B cell (primary cell): ENCODE measurements around the gene RAPGEF6. TPM values are rescaled to one million over a fixed set of nuclear protein-coding genes. Genes with fewer than 3 reads are reported as not detected.

ENCODE experiments used
- ATAC-seq: fragments of 200-7000 bp; cut with Tn5 transposase; one replicate; pipeline ENCODE4 v1.10.0; 2021; ENCODE audit warnings: low read depth, mild to moderate bottlenecking, moderate number of reproducible peaks, moderate library complexity
- CTCF ChIA-PET: fragments of 350-600 bp; sonication (Branson Sonifier 250); formaldehyde crosslinking; loops from one replicate; lab custom pipeline; 2021; ENCODE audit warnings: antibody characterized with exemption, inconsistent platforms; lab: Charles Lee
- POLR2A ChIA-PET: fragments of 350-600 bp; sonication (Branson Sonifier 250); formaldehyde crosslinking; loops from one replicate; lab custom pipeline; 2021; ENCODE audit warnings: antibody characterized with exemption; lab: Charles Lee
- DNase-seq: peaks from one replicate; pipeline ENCODE4 v3.0.0; 2013
- H2AFZ ChIP-seq: 2 replicates; pipeline ENCODE4 v1.6.1; 2012; ENCODE audit warnings: mild to moderate bottlenecking, low read depth, low read length; ENCODE audit not compliant: insufficient read depth, poor library complexity, severe bottlenecking
- H3K27ac ChIP-seq, 2 donors: 1 replicate in 1 of 2; 2 replicates in 1 of 2; pipeline ENCODE4 v1.5.1; 2012 to 2013; ENCODE audit warnings: low read length in 2 of 2, mild to moderate bottlenecking in 2 of 2, moderate library complexity in 1 of 2
- H3K27me3 ChIP-seq, 4 experiments: fragments of 200-600 bp in 1 of 4; sonication (generic) in 1 of 4; replicated peaks in 1 of 4; 1 replicate in 2 of 4; 2 replicates in 2 of 4; pipeline versions ENCODE4 v1.6.1 to v1.7.0; 2013 to 2016; ENCODE audit warnings: low read length in 3 of 4, mild to moderate bottlenecking in 2 of 4, mixed read lengths in 1 of 4, moderate library complexity in 1 of 4; ENCODE audit not compliant: insufficient read depth in 4 of 4, control insufficient read depth in 3 of 4; ENCODE audit errors: control extremely low read depth in 1 of 4
- H3K36me3 ChIP-seq, 2 experiments: replicated peaks in 1 of 2; 1 replicate in 1 of 2; 2 replicates in 1 of 2; pipeline versions ENCODE4 v1.6.1 to v1.7.1; 2013; ENCODE audit warnings: low read length in 1 of 2; ENCODE audit not compliant: insufficient read depth in 2 of 2, control insufficient read depth in 1 of 2; ENCODE audit errors: control extremely low read depth in 1 of 2, extremely low read depth in 1 of 2
- H3K4me1 ChIP-seq, 2 donors: fragments of 200-600 bp in 1 of 2; sonication (generic) in 1 of 2; 1 replicate in 1 of 2; 2 replicates in 1 of 2; pipeline versions ENCODE4 v1.5.1 to v1.6.1; 2013 to 2017; ENCODE audit warnings: low read length in 2 of 2; ENCODE audit not compliant: control insufficient read depth in 2 of 2, insufficient read depth in 2 of 2
- H3K4me2 ChIP-seq: replicated peaks from 2 replicates; pipeline ENCODE3; 2012; ENCODE audit warnings: mild to moderate bottlenecking, low read depth, low read length; ENCODE audit not compliant: poor library complexity, severe bottlenecking
- H3K4me3 ChIP-seq, 5 experiments: fragments of 200-600 bp in 1 of 5; sonication (generic) in 1 of 5; 1 replicate in 3 of 5; 2 replicates in 2 of 5; pipeline versions ENCODE4 v1.5.1 to v1.7.0; 2011 to 2016; ENCODE audit warnings: low read length in 4 of 5, mild to moderate bottlenecking in 4 of 5, low read depth in 2 of 5, control low read depth in 1 of 5, moderate library complexity in 1 of 5; ENCODE audit not compliant: insufficient read depth in 1 of 5; ENCODE audit errors: control extremely low read depth in 1 of 5, extremely low read depth in 1 of 5
- H3K79me2 ChIP-seq: fragments of 200-600 bp; sonication (generic); one replicate; pipeline ENCODE4 v1.6.0; 2016; ENCODE audit warnings: low read length; ENCODE audit not compliant: control insufficient read depth, insufficient read depth
- H3K9ac ChIP-seq: fragments of 200-600 bp; sonication (generic); 2 replicates; pipeline ENCODE4 v1.6.1; 2017; ENCODE audit warnings: mild to moderate bottlenecking, low read length, moderate library complexity
- H3K9me3 ChIP-seq, 3 donors: one replicate each; pipeline versions ENCODE4 v1.6.1 to v1.7.1; 2013; ENCODE audit warnings: low read length in 2 of 3; ENCODE audit not compliant: control insufficient read depth in 2 of 3, insufficient read depth in 1 of 3; ENCODE audit errors: control extremely low read depth in 1 of 3
- H4K20me1 ChIP-seq: 2 replicates; pipeline ENCODE4 v1.6.0; 2012; ENCODE audit warnings: mild to moderate bottlenecking, low read length; ENCODE audit not compliant: insufficient read depth, control insufficient read depth, poor library complexity, severe bottlenecking
- H3K27ac Mint-ChIP-seq: one replicate; pipeline ENCODE4 v1.8.0; 2021; ENCODE audit warnings: mixed read lengths
- H3K27me3 Mint-ChIP-seq: one replicate; pipeline ENCODE4 v1.8.0; 2021; ENCODE audit warnings: mixed read lengths
- H3K4me1 Mint-ChIP-seq: one replicate; pipeline ENCODE4 v1.8.0; 2021; ENCODE audit warnings: mixed read lengths
- H3K4me3 Mint-ChIP-seq: one replicate; pipeline ENCODE4 v1.8.0; 2021; ENCODE audit warnings: mixed read lengths
- H3K9me3 Mint-ChIP-seq: one replicate; pipeline ENCODE4 v1.8.0; 2022; ENCODE audit warnings: mixed read lengths; ENCODE audit not compliant: insufficient read depth
- CTCF ChIP-seq: fragments of 200-600 bp; IDR thresholded peaks from one replicate; pipeline ENCODE4 v1.8.0; 2022; ENCODE audit warnings: antibody characterized with exemption, mild to moderate bottlenecking
- EZH2 ChIP-seq: IDR thresholded peaks from 2 replicates; pipeline ENCODE4 v1.6.1; 2012; ENCODE audit warnings: borderline replicate concordance, low read depth, mild to moderate bottlenecking, moderate library complexity, low read length; ENCODE audit not compliant: insufficient read depth, poor library complexity, severe bottlenecking
- WGBS: methylation state at CpG from one replicate; pipeline ENCODE4 v1.1.5; 2013; ENCODE audit warnings: missing lambda C conversion rate; ENCODE audit not compliant: insufficient coverage; 5-methylcytosine and 5-hydroxymethylcytosine counted together
- intact Hi-C: fragments of 100-400 bp; cut with micrococcal nuclease; formaldehyde crosslinking; loops from one replicate; pipeline ENCODE4 v1.10.0; 2022
- polyA plus RNA-seq: library from polyadenylated mRNA; depleted of rRNA; stranded (reverse); fragments of >200 nt; gene quantifications from 2 replicates; pipeline ENCODE4 v1.2.3, GENCODE V29; 2012
- total RNA-seq, 2 donors: library from RNA; stranded (reverse); fragments of 120-200 nt in 1 of 2; gene quantifications; 1 replicate in 1 of 2; 2 replicates in 1 of 2; pipeline versions ENCODE4 v1.2.3 to v1.2.4, GENCODE V29; 2013 to 2022

Gene RAPGEF6
- total and polyA plus RNA-seq, 2 donors (not counting 1 experiment from before 2014, with no cell fraction given) = 9.8 to 56.2 TPM

- Histone ChIP-seq H3K79me2 (peaks cover 5% of the 10 kb centered on the region), H3K27ac (no peak overlapping the region), H3K4me3 (no peak overlapping the region), H4K20me1 (no peaks in the 10 kb centered on the region), H3K4me2 (no peak overlapping the region), H3K4me1 (no peaks in the 10 kb centered on the region), H3K36me3 (peaks cover 7 to 31% of the 10 kb centered on the region in 2 experiments), H3K27me3 (no peaks in the 10 kb centered on the region), H3K9ac (no peak overlapping the region), H2AFZ (no peak overlapping the region), H3K9me3 (peaks cover 0 to 8% (median 3%) of the 10 kb centered on the region in 3 donors)
- 100% methylated on average over 2 of the region's 6 CpGs for WGBS
- Mint-ChIP-seq H3K9me3 (peaks cover 2% of the 10 kb centered on the region), H3K27me3 (no peaks in the 10 kb centered on the region), H3K27ac (no peak overlapping the region), H3K4me1 (no peaks in the 10 kb centered on the region), H3K4me3 (no peak overlapping the region)
- intact Hi-C loops = no loop called here
- DNase-seq (no peak), ATAC-seq (no peak)
- no peak for TF ChIP-seq EZH2
- no peak for TF ChIP-seq CTCF
- CTCF ChIA-PET = no interaction called here
- POLR2A ChIA-PET = interaction anchor here (0.6 kb wide), 1 partner anchor 259 kb away, joined by 6 read pairs; no protein-coding TSS in a partner anchor
Observed at GRCh38 chr5:131406975-131407638, 227.9 kb downstream of the RAPGEF6 start.

- CTCF ChIA-PET = interaction anchor here (1.4 kb wide), 1 partner anchor 8 kb away, joined by 4 read pairs; no protein-coding TSS in a partner anchor
- H3K4me3 Mint-ChIP-seq = no peak overlapping the region
- no peak for TF ChIP-seq CTCF
- TF ChIP-seq EZH2 = no peak
Observed at GRCh38 chr5:131406076-131406475, 229.0 kb downstream of the RAPGEF6 start.

More at GRCh38 chr5:131406076-131406475, 229.0 kb downstream of the RAPGEF6 start:
- Histone ChIP-seq H3K27ac (no peak overlapping the region), H3K36me3 (peaks cover 7 to 31% of the 10 kb centered on the region in 2 experiments), H2AFZ (no peak overlapping the region), H3K4me3 (no peak overlapping the region), H3K27me3 (no peaks in the 10 kb centered on the region), H4K20me1 (no peaks in the 10 kb centered on the region), H3K79me2 (peaks cover 5% of the 10 kb centered on the region), H3K9me3 (peaks cover 3 to 13% (median 9%) of the 10 kb centered on the region in 3 donors), H3K9ac (no peak overlapping the region), H3K4me1 (no peaks in the 10 kb centered on the region), H3K4me2 (no peak overlapping the region)
- Mint-ChIP-seq H3K9me3 (peaks cover 3% of the 10 kb centered on the region), H3K27ac (peak overlapping the region; percentile 70), H3K4me1 (no peaks in the 10 kb centered on the region), H3K27me3 (no peaks in the 10 kb centered on the region)
- ATAC-seq = no peak
- no peak for DNase-seq
- POLR2A ChIA-PET = no interaction called here
- intact Hi-C loops = no loop called here
- WGBS = 100% methylated on average over 1 of the region's 2 CpGs
